ENCODE measurements around the gene UPK1A. TPM values are rescaled to one million over a fixed set of nuclear protein-coding genes. Genes with fewer than 3 reads are reported as not detected.

Gene UPK1A
- total and polyA plus RNA-seq, 2 of the 8 experiments (the other 6 are each of a cell fraction or from before 2014, with no cell fraction given): 0.56 to 9.9 TPM

GRCh38 chr19:35663981-35664380, 2.3 kb upstream of the UPK1A start:
- Histone ChIP-seq H2BK12ac (ENCODE audit: low read depth, low read length) (no peak overlapping the region), H3K4me1 (replicated peaks in 1 of 4; ENCODE audit: control insufficient read depth in 3 of 4, insufficient read depth in 4 of 4, low read length in 3 of 4) (no peaks in the 10 kb centered on the region), H2AK5ac (ENCODE audit: low read depth, low read length) (no peak overlapping the region), H3K27me3 (replicated peaks in 1 of 4; ENCODE audit: control insufficient read depth in 3 of 4, extremely low read depth in 1 of 4, insufficient read depth in 3 of 4, low read length in 3 of 4) (no peaks in the 10 kb centered on the region), H3K4ac (replicated peaks; ENCODE audit: insufficient read length, low read depth, low read length) (no peak overlapping the region), H3K27ac (ENCODE audit: low read depth, low read length) (no peak overlapping the region), H2AFZ (ENCODE audit: low read length) (no peak overlapping the region), H3K79me1 (ENCODE audit: low read depth, low read length) (no peaks in the 10 kb centered on the region; the same call in 1 of the 2 replicates), H2BK120ac (replicated peaks; ENCODE audit: low read depth, low read length) (no peak overlapping the region), H2BK20ac (ENCODE audit: low read length) (no peak overlapping the region), H3K23ac (ENCODE audit: insufficient read length) (no peak overlapping the region), H3K56ac (replicated peaks; ENCODE audit: insufficient read length, low read depth, low read length) (no peak overlapping the region), H3K14ac (ENCODE audit: insufficient read length) (no peak overlapping the region), H3K18ac (ENCODE audit: extremely low read depth, low read length) (no peak overlapping the region), H4K20me1 (replicated peaks in 1 of 2; ENCODE audit: control insufficient read depth in 1 of 2, insufficient read depth in 2 of 2, low read length in 2 of 2) (no peaks in the 10 kb centered on the region), H4K91ac (replicated peaks; ENCODE audit: insufficient read length, low read length) (no peak overlapping the region), H3K79me2 (ENCODE audit: control insufficient read depth in 1 of 2, insufficient read depth in 2 of 2, low read length in 2 of 2) (no peaks in the 10 kb centered on the region), H3K36me3 (ENCODE audit: control insufficient read depth in 2 of 4, insufficient read depth in 4 of 4, low read length in 3 of 4) (peaks cover 0 to 4% (median 1%) of the 10 kb centered on the region in 4 experiments; a peak in 1 of 8 replicates), H4K5ac (ENCODE audit: insufficient read length, low read depth, low read length) (no peak overlapping the region), H3K9ac (replicated peaks in 1 of 4; ENCODE audit: extremely low read depth in 1 of 4, low read depth in 3 of 4, low read length in 3 of 4) (no peak overlapping the region), H2BK5ac (ENCODE audit: low read depth, low read length) (no peak overlapping the region), H3K9me3 (ENCODE audit: insufficient read depth in 2 of 2, low read depth in 1 of 2, low read length in 1 of 2) (no peaks in the 10 kb centered on the region), H4K8ac (ENCODE audit: extremely low read depth, insufficient read depth, low read length) (no peak overlapping the region), H3K4me2 (ENCODE audit: insufficient read depth in 1 of 2, low read depth in 2 of 2, low read length in 2 of 2) (no peak overlapping the region), H3K23me2 (ENCODE audit: low read depth, low read length) (no peaks in the 10 kb centered on the region), H2BK15ac (ENCODE audit: low read length) (no peak overlapping the region), H3K4me3 (ENCODE audit: extremely low read depth in 1 of 4, insufficient read depth in 2 of 4, low read depth in 3 of 4, low read length in 4 of 4) (no peak overlapping the region)
- DNase-seq (ENCODE audit: low read depth in 1 of 2, low spot score in 2 of 2): no peak
- FAIRE-seq: no peak
- CTCF ChIA-PET (ENCODE audit: partially characterized antibody): interaction anchor here (0.9 to 1.3 kb wide), 3 partner anchors 10 to 107 kb away, joined by 3 read pairs; no protein-coding TSS in a partner anchor
- WGBS, 2 experiments (ENCODE audit: extremely low coverage in 1 of 2, insufficient coverage in 1 of 2, insufficient read length in 1 of 2, insufficient replicate concordance in 2 of 2, low coverage in 1 of 2, low lambda C conversion rate in 2 of 2, missing lambda C conversion rate in 1 of 2): 89% methylated on average over 3 of the region's 3 CpGs; no CpG with 5 or more reads in 1 of the 2 experiments
- TF ChIP-seq CHD1 (IDR thresholded peaks at IDR 0.05; ENCODE audit: low read depth, low read length): no peak
- no peak for TF ChIP-seq ASH2L (IDR thresholded peaks at IDR 0.05; ENCODE audit: low read length)
- TF ChIP-seq RXRA (IDR thresholded peaks at IDR 0.05; ENCODE audit: insufficient read depth, low read depth, low read length): no peak
- TF ChIP-seq CTCF (IDR thresholded peaks at IDR 0.05; ENCODE audit: control extremely low read depth in 1 of 3, insufficient read depth in 1 of 3, low read depth in 1 of 3, low read length in 3 of 3): no peak
- TF ChIP-seq KDM4A (IDR thresholded peaks at IDR 0.05; ENCODE audit: low read depth, low read length, severe bottlenecking): no peak
- POLR2A ChIA-PET (ENCODE audit: partially characterized antibody): interaction anchor here (0.8 to 1.5 kb wide), 2 partner anchors 16 to 40 kb away, joined by 3 read pairs; partner anchors contain the start of gene COX6B1

Data from H1 (cell line).